Left lung (tissue), 10 donors: ENCODE measurements around the gene GABRD. TPM values are rescaled to one million over a fixed set of nuclear protein-coding genes. Genes with fewer than 3 reads are reported as not detected.

ENCODE experiments used
- ATAC-seq: fragments of 200-7000 bp; cut with Tn5 transposase; one replicate; pipeline ENCODE4 v1.9.1; 2020; ENCODE audit warnings: moderate library complexity
- DNase-seq, 4 donors: peaks; one replicate each; pipeline ENCODE4 v3.0.0-alpha.2; 2013 to 2020
- H3K27ac ChIP-seq, 2 donors: fragments of 200-600 bp; sonication (generic) in 1 of 2; one replicate each; pipeline versions ENCODE4 v1.5.0 to v1.8.0; 2020 to 2021
- H3K27me3 ChIP-seq, 2 donors: fragments of 200-600 bp; sonication (generic) in 1 of 2; one replicate each; pipeline versions ENCODE4 v1.5.0 to v1.8.0; 2020 to 2021
- H3K36me3 ChIP-seq, 2 donors: fragments of 200-600 bp; sonication (generic) in 1 of 2; one replicate each; pipeline versions ENCODE4 v1.5.0 to v1.8.0; 2020 to 2021
- H3K4me1 ChIP-seq, 2 donors: fragments of 200-600 bp; one replicate each; pipeline ENCODE4 v1.8.0; 2021
- H3K4me3 ChIP-seq, 2 donors: fragments of 200-600 bp; sonication (generic) in 1 of 2; one replicate each; pipeline versions ENCODE4 v1.5.0 to v1.8.0; 2020 to 2021; ENCODE audit warnings: mild to moderate bottlenecking in 1 of 2
- H3K9me3 ChIP-seq, 2 donors: fragments of 200-600 bp; sonication (generic) in 1 of 2; one replicate each; pipeline versions ENCODE4 v1.5.0 to v1.8.0; 2020 to 2021
- intact Hi-C, 2 donors: fragments of 100-400 bp; cut with DNase I; formaldehyde crosslinking; loops; one replicate each; pipeline versions ENCODE4 v1.11.2 to v1.14.2; 2022
- polyA plus RNA-seq, 6 donors: library from polyadenylated mRNA; unstranded; fragments of 120-200 nt; gene quantifications; one replicate each; pipeline ENCODE4 v1.2.1, GENCODE V29; 2013; ENCODE audit not compliant: insufficient read length in 6 of 6
- total RNA-seq, 2 donors: library from RNA; stranded (reverse); fragmentation: NEBNext Ultra II Directional; extraction: Animal tissue kit (Norgen Biotek cat#: 25700); gene quantifications; one replicate each; pipeline ENCODE4 v1.2.1, GENCODE V29; 2021
- TF ChIP-seq, protein P1 (sequence below), 2 donors: fragments of 200-600 bp; sonication (generic) in 1 of 2; IDR thresholded peaks; one replicate each; pipeline versions ENCODE4 v1.5.0 to v1.8.0; 2021; ENCODE audit warnings: antibody characterized with exemption in 2 of 2
- donor health status: DM: no; HTN: yes; CAD: no.
- donor health status: DM: no; HTN: no; CAD: no.

GABRD gene
- total and polyA plus RNA-seq, 8 donors: 0.31 to 14.2 (median 9.3) TPM

DNA sequence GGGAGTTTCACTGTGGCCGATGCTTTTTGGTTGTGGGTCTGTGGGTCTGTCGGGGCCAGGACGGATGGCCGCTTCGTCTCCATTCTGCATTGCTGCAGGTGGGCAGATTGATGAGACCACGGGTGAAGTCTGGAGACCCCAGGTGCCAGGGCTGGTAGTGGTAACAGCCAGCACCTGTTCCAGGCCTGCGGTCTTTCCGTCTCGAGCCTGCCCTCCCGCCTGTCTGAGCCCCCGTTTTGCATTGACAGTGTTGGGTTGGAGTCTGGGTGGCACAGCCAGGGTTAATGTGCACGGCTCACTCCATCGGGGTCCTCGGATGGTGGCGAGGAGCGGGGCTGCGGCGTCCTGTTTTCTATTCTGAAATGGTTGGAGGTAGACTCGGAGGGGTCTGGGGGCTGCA, 55.3 kb downstream of the GABRD start:
- peak in 1 of 4 donors; percentile 55 for DNase-seq
- no peaks in the 10 kb centered on the region for H3K4me1 ChIP-seq
- peaks cover 0 to 23% of the 10 kb centered on the region in 2 donors for H3K9me3 ChIP-seq
- no peak overlapping the region for H3K27ac ChIP-seq
- intact Hi-C loops: no loop called here
- H3K27me3 ChIP-seq: peaks cover 0 to 37% of the 10 kb centered on the region in 2 donors
- TF ChIP-seq, protein P1, sequence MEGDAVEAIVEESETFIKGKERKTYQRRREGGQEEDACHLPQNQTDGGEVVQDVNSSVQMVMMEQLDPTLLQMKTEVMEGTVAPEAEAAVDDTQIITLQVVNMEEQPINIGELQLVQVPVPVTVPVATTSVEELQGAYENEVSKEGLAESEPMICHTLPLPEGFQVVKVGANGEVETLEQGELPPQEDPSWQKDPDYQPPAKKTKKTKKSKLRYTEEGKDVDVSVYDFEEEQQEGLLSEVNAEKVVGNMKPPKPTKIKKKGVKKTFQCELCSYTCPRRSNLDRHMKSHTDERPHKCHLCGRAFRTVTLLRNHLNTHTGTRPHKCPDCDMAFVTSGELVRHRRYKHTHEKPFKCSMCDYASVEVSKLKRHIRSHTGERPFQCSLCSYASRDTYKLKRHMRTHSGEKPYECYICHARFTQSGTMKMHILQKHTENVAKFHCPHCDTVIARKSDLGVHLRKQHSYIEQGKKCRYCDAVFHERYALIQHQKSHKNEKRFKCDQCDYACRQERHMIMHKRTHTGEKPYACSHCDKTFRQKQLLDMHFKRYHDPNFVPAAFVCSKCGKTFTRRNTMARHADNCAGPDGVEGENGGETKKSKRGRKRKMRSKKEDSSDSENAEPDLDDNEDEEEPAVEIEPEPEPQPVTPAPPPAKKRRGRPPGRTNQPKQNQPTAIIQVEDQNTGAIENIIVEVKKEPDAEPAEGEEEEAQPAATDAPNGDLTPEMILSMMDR (IDR thresholded peaks at IDR 0.05): no peak
- ATAC-seq: no peak
- H3K4me3 ChIP-seq: no peak overlapping the region
- peaks cover 0 to 8% of the 10 kb centered on the region in 2 donors for H3K36me3 ChIP-seq

DNA sequence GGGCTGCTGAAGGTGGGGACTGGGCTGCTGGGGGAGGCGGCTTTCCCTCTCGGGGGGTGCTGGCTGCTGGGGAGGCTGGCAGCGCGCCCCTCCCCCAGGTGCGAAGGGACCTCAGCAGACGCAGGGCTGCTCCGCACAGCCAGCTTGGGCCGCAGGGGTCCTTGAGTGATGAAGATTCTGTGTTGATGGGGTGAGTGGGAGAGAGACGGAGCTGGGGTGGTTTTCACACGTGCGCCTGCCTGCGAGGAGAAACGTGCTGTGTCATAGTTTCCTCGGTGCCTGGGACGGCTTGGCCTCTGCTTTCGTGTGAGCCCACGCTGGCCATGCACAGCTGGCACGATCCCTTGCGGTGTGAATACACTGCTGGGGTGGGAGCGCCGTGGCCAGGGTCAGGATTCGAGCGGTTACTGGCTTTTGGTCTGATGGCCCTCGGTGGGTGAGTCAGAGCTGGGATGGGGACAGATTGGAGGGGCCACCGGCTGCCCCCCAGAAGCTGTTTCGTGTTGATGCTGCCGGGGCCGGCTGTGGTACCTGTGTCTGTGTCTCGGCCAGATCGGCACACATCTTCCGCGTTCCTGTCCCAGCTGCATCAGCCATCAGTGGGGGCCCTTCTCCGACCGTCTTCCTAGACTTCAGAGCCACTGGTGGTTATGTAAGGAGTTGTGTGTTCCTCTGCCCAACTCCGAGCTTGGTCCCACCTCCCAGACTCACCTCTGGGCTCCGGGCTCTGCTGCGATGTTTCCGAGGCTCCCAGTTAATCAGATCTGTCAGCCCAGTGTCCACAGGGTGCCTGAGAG, 56.0 kb downstream of the GABRD start:
- Histone ChIP-seq H3K27me3 (peaks cover 0 to 37% of the 10 kb centered on the region in 2 donors), H3K4me1 (no peaks in the 10 kb centered on the region), H3K36me3 (peaks cover 0 to 8% of the 10 kb centered on the region in 2 donors), H3K4me3 (no peak overlapping the region), H3K9me3 (peaks cover 0 to 28% of the 10 kb centered on the region in 2 donors), H3K27ac (no peak overlapping the region)
- ATAC-seq: no peak
- TF ChIP-seq, protein P1 (IDR thresholded peaks at IDR 0.05): no peak
- peak in 1 of 4 donors; percentile 62 for DNase-seq
- intact Hi-C loops: no loop called here

DNA sequence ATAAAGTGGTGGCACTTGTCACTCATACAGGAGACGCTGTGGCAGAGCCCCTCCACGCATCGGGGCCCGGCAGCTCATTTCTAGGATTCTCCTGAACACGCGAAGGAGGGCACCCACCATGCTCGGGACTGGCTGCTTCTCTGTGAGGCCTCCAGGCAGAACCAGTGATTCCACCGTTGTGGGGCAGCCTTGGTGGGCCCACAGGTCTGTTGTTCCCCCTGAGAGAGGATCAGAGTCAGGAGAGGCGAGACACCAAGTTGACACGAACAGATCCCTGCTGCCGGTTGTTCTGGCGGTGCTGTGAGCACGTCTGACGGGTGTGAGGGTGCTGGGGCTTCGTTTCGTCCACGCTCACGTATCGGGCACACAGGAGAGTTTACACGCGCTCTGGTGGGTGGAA, 57.7 kb downstream of the GABRD start:
- TF ChIP-seq, protein P1 (IDR thresholded peaks at IDR 0.05): no peak
- Histone ChIP-seq H3K27me3 (peaks cover 0 to 30% of the 10 kb centered on the region in 2 donors), H3K9me3 (peaks cover 0 to 28% of the 10 kb centered on the region in 2 donors), H3K36me3 (peaks cover 0 to 8% of the 10 kb centered on the region in 2 donors), H3K4me3 (no peak overlapping the region), H3K27ac (no peak overlapping the region), H3K4me1 (no peaks in the 10 kb centered on the region)
- ATAC-seq (no peak), DNase-seq (peak in 1 of 4 donors; percentile 50)
- intact Hi-C loops: no loop called here

DNA sequence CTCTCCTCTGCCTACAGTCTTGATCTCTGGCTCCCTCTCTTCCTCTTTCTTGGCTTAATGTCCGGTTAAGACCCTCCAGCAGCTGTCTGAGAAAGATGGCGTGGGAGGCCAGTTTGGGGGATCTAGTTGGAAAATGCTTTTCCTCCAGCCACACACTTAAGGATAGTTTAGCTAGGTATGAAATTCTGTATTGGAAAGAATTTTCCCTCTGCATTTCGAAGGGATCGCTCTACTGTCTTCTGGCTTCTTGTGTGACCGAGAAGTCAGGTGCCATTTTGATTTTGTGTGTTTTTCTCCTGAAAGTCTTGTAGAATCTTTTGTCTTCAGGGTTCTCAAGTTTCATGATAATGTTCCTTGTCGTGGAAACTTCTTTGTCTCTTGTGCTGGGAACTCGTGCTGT, 59.0 kb downstream of the GABRD start:
- H3K36me3 ChIP-seq: peaks cover 0 to 8% of the 10 kb centered on the region in 2 donors
- ATAC-seq: no peak
- TF ChIP-seq, protein P1 (IDR thresholded peaks at IDR 0.05): no peak
- no peak overlapping the region for H3K27ac ChIP-seq
- H3K4me3 ChIP-seq: no peak overlapping the region
- H3K4me1 ChIP-seq: no peaks in the 10 kb centered on the region
- intact Hi-C loops: no loop called here
- peaks cover 0 to 28% of the 10 kb centered on the region in 2 donors for H3K9me3 ChIP-seq
- DNase-seq: no peak
- peaks cover 0 to 22% of the 10 kb centered on the region in 2 donors for H3K27me3 ChIP-seq

DNA sequence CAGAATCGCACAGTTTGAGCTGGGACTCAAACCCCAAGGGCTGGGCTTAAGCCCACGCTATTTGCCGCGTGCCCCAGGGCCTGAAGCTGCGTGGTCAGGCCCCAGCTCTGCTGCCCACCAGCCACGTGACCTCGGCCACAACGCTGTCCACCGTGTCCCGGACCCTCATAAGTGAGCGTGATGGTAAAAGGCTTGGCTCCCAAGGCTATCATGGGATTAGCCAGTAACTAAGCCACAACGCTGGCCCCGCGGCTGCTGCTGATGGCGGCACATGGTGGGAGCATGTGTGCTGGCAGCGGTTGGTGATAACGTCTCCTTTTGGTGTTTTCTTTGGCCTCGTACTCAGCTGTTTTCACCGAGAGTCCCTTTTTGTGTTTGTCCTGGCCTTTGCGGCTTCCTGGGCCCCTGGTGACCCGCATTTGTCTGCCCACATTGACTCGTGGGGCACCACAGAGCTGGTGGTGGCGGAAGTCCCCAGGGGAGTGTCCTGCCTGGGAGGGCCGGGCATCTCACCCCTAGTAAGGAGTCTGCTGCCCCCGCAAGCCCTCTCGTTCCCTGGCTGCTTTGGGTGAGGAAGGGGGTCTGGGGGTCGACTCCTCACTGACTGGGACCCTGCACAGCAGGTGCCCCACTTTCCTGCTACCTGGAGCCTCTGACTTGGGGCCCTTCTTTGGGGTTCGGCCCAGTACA, 60.4 kb downstream of the GABRD start:
- peaks cover 0 to 9% of the 10 kb centered on the region in 2 donors for H3K27me3 ChIP-seq
- H3K9me3 ChIP-seq: peaks cover 0 to 28% of the 10 kb centered on the region in 2 donors
- no peaks in the 10 kb centered on the region for H3K4me1 ChIP-seq
- ATAC-seq: no peak
- intact Hi-C loops: no loop called here
- no peak overlapping the region for H3K4me3 ChIP-seq
- no peak overlapping the region for H3K27ac ChIP-seq
- peaks cover 0 to 8% of the 10 kb centered on the region in 2 donors for H3K36me3 ChIP-seq
- TF ChIP-seq, protein P1 (IDR thresholded peaks at IDR 0.05): no peak
- peak in 1 of 4 donors; percentile 61 for DNase-seq
